Lower lobe of right lung (tissue), 2 donors: ENCODE data around the gene BAG3. TPM values are rescaled to one million over a fixed set of nuclear protein-coding genes. Genes with fewer than 3 reads are reported as not detected.
"Not testable (repeated sequence)": the region's sequence is repeated elsewhere in the genome, so short reads cannot be mapped to it uniquely, and the experiment has no call there.

Source experiments
- ATAC-seq, 2 donors: fragments of 200-7000 bp; cut with Tn5 transposase; one replicate each; pipeline ENCODE4 v1.9.1; 2020 to 2022; ENCODE audit warnings: mild to moderate bottlenecking in 2 of 2, moderate library complexity in 2 of 2
- DNase-seq: peaks from one replicate; pipeline ENCODE4 v3.0.0-alpha.2; 2020
- H3K27ac ChIP-seq: fragments of 200-600 bp; one replicate; pipeline ENCODE4 v1.8.0; 2022
- H3K27me3 ChIP-seq: fragments of 200-600 bp; one replicate; pipeline ENCODE4 v1.8.0; 2022; ENCODE audit warnings: low read depth
- H3K36me3 ChIP-seq: fragments of 200-600 bp; one replicate; pipeline ENCODE4 v1.8.0; 2022; ENCODE audit warnings: mild to moderate bottlenecking
- H3K4me1 ChIP-seq: fragments of 200-600 bp; one replicate; pipeline ENCODE4 v1.8.0; 2022
- H3K4me3 ChIP-seq: fragments of 200-600 bp; one replicate; pipeline ENCODE4 v1.8.0; 2022; ENCODE audit warnings: mild to moderate bottlenecking
- H3K9me3 ChIP-seq: fragments of 200-600 bp; one replicate; pipeline ENCODE4 v1.8.0; 2022
- intact Hi-C: fragments of 100-400 bp; cut with DNase I; formaldehyde crosslinking; loops from one replicate; pipeline ENCODE4 v1.11.0; 2022
- total RNA-seq: library from RNA; stranded (reverse); fragmentation: NEBNext Ultra II Directional; extraction: Animal tissue kit (Norgen Biotek cat#: 25700); gene quantifications from one replicate; pipeline ENCODE4 v1.2.1, GENCODE V29; 2021
- TF ChIP-seq, protein P1 (sequence below): fragments of 200-600 bp; IDR thresholded peaks from one replicate; pipeline ENCODE4 v1.8.0; 2022; ENCODE audit warnings: antibody characterized with exemption, mild to moderate bottlenecking
- donor health status: DM: no; HTN: yes; CAD: no; lungs with severe emphysema.

The BAG3 gene
- total RNA-seq, 1 donor from 2014 or later = 30.2 TPM

DNA sequence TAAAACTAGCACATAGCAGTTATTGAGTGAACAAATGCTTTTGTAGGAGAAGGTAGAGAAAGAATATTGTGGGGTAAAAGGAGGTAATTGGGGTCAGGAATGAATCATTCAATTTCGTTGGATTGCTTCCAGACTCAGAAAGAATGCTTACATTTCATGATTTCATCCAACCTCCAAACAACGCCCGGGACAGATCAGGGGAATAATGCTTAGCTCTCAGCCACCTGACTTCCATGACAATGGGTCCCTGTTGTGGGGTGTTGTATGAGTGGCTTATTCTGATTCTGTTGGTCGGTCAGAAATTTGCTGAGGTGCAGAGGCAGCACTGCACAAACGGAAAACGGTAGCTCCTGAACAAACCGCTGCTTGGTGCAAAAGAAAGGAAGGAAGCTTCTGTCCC, 50.7 kb downstream of the BAG3 start:
- Histone ChIP-seq H3K27me3 (no peaks in the 10 kb centered on the region), H3K27ac (no peak overlapping the region), H3K9me3 (peaks cover 3% of the 10 kb centered on the region), H3K4me3 (no peak overlapping the region), H3K4me1 (no peaks in the 10 kb centered on the region), H3K36me3 (no peaks in the 10 kb centered on the region)
- no peak for ATAC-seq
- TF ChIP-seq, protein P1, sequence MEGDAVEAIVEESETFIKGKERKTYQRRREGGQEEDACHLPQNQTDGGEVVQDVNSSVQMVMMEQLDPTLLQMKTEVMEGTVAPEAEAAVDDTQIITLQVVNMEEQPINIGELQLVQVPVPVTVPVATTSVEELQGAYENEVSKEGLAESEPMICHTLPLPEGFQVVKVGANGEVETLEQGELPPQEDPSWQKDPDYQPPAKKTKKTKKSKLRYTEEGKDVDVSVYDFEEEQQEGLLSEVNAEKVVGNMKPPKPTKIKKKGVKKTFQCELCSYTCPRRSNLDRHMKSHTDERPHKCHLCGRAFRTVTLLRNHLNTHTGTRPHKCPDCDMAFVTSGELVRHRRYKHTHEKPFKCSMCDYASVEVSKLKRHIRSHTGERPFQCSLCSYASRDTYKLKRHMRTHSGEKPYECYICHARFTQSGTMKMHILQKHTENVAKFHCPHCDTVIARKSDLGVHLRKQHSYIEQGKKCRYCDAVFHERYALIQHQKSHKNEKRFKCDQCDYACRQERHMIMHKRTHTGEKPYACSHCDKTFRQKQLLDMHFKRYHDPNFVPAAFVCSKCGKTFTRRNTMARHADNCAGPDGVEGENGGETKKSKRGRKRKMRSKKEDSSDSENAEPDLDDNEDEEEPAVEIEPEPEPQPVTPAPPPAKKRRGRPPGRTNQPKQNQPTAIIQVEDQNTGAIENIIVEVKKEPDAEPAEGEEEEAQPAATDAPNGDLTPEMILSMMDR = no peak
- intact Hi-C loops = no loop called here
- DNase-seq = no peak

GRCh38 chr10:119702583-119702982, 51.4 kb downstream of the BAG3 start:
- no peak overlapping the region for H3K4me3 ChIP-seq
- ATAC-seq = no peak
- no peaks in the 10 kb centered on the region for H3K4me1 ChIP-seq
- H3K36me3 ChIP-seq = no peaks in the 10 kb centered on the region
- peaks cover 3% of the 10 kb centered on the region for H3K9me3 ChIP-seq
- intact Hi-C loops = no loop called here
- H3K27me3 ChIP-seq = no peaks in the 10 kb centered on the region
- H3K27ac ChIP-seq = no peak overlapping the region
- no peak for DNase-seq
- TF ChIP-seq, protein P1 = no peak

GRCh38 chr10:119703903-119704508, 52.8 kb downstream of the BAG3 start:
- TF ChIP-seq, protein P1 = no peak
- Histone ChIP-seq H3K4me1 (no peaks in the 10 kb centered on the region), H3K36me3 (no peaks in the 10 kb centered on the region), H3K4me3 (no peak overlapping the region), H3K27ac (no peak overlapping the region), H3K27me3 (no peaks in the 10 kb centered on the region), H3K9me3 (peaks cover 3% of the 10 kb centered on the region)
- DNase-seq (no peak), ATAC-seq (no peak)
- intact Hi-C loops = no loop called here

DNA sequence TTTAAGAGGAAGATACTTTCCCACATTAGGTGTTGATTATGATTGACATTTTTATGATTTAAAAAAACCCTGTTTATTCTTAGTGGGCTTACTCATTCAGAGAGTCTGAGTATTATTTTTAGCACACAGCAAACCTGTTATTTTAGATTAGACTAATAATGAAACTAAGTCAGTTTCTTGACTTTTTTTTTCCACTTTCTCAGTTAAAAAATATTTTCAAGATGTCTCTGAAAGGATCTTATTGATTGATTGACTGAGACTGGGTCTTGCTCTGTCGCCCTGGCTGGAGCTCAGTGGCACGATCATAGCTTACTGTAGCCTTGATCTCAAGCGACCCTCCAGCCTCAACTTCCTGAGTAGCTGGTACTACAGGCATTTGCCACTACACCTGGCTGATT, 54.3 kb downstream of the BAG3 start:
- Histone ChIP-seq H3K4me3 (no peak overlapping the region), H3K36me3 (no peaks in the 10 kb centered on the region), H3K9me3 (peaks cover 3% of the 10 kb centered on the region), H3K4me1 (no peaks in the 10 kb centered on the region), H3K27ac (no peak overlapping the region), H3K27me3 (no peaks in the 10 kb centered on the region)
- DNase-seq = no peak
- ATAC-seq = no peak
- intact Hi-C loops = no loop called here
- TF ChIP-seq, protein P1 = no peak

DNA sequence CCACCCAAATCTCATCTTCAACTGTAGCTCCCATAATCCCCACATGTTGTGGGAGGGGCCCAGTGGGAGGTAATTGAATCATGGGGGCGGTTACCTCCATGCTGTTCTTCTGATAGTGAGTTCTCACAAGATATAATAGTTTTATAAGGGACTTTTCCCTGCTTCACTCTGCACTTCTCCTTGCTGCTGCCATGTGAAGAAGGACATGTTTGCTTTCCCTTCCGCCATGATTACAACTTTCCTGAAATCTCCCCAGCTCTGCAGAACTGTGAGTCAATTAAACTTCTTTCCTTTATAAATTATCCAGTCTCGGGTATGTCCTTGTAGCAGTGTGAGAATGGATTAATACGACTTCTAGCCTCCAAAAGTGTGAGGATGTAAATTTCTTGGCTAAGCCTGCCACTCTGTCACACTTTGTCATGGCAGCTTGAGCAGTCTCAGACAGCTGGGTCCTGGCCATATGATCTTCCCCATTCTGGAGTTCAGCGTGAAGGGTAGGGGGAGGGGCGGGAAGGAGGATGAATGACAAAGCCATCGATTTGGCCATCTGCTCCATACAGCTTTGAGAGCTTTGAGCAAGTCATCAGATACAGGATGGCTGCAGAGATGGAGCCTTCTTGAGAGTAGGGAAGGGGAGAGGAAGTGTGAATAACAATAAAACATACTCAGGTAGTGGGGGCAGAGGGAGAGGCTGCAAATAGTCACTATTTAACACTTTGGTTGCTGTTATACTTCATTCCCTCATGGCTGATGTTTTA, 55.5 kb downstream of the BAG3 start:
- intact Hi-C loops = no loop called here

DNA sequence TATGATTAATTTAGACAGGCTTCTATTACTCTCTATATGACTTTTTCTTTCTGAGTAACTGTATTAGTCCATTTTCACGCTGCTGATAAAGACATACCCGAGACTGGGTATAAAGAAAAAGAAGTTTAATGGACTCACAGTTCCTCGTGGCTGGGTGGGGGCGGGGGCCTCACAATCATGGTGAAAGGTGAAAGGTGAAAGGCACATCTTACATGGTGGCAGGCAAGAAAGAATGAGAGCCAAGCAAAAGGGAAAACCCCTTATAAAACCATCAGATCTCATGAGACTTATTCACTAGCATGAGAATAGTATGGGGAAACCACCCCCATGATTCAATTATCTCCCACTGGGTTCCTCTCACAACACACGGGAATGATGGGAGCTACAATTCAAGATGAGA, 56.2 kb downstream of the BAG3 start:
- intact Hi-C loops = not testable (repeated sequence)

More for the DNA sequence above, 55.5 kb downstream of the BAG3 start:
- ATAC-seq (no peak), DNase-seq (no peak)
- Histone ChIP-seq H3K9me3 (peaks cover 3% of the 10 kb centered on the region), H3K4me3 (no peak overlapping the region), H3K4me1 (no peaks in the 10 kb centered on the region), H3K36me3 (no peaks in the 10 kb centered on the region), H3K27ac (no peak overlapping the region), H3K27me3 (no peaks in the 10 kb centered on the region)
- TF ChIP-seq, protein P1 = no peak

GRCh38 chr10:119710935-119711334, 59.8 kb downstream of the BAG3 start:
- H3K27ac ChIP-seq, H3K36me3 ChIP-seq, H3K9me3 ChIP-seq, H3K4me1 ChIP-seq, H3K4me3 ChIP-seq, intact Hi-C loops, DNase-seq, ATAC-seq, H3K27me3 ChIP-seq: not testable (repeated sequence)

More for the DNA sequence above, 56.2 kb downstream of the BAG3 start:
- not testable (repeated sequence) for H3K4me1 ChIP-seq, H3K9me3 ChIP-seq, ATAC-seq, H3K4me3 ChIP-seq, H3K27ac ChIP-seq, DNase-seq, H3K27me3 ChIP-seq, H3K36me3 ChIP-seq
